ENCODE results near the gene PEG3.
"Not testable (repeated sequence)": the region's sequence is repeated elsewhere in the genome, so short reads cannot be mapped to it uniquely, and the experiment has no call there.

Gene PEG3

DNA sequence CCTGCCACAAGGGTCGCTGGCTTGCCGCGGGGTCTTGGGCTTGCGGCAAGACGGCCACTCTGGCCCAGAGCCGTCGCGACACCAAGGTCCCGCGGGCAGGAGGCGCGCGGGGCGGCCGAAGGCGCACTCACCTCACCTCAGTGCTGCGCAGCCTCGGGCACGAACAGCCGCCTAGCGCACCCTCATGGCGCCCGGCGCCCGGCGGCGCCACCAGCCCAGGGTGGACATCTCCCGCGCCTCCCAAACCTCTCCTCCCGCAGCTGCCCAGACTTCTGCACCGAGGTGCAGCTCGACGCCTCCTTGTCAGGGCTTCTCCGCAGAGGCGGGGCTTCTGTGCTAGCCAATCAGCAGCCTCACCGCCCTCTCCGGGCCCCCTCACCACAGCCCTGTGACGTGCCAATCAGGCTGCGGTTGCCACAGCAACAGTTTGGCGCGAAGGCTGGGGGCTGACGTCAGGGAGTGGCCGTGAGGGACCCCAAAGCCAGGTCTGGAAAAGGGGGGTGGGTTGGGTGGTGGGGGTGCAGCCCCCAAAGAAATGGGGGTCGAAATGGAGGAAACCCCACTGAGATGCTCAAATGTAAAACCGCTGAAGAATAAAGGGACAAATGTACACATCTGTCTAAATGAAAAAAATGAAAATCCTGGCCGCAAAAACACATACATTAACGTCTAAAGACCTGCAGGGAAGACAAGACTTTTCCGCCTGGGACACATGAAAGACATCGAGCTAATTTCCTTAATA is at the start of gene PEG3, which contains the start of gene ZIM2:
TSS of gene PEG3 (minus strand) at position 276 of the 742 bp plus-strand sequence. CDS start 16,071 bp downstream, outside the sequence.
TSS of gene ZIM2 (minus strand) at position 276 of the 742 bp plus-strand sequence. CDS start 16,449 bp downstream, outside the sequence.
- DNase-seq (ENCODE audit: low read depth): no peak

DNA sequence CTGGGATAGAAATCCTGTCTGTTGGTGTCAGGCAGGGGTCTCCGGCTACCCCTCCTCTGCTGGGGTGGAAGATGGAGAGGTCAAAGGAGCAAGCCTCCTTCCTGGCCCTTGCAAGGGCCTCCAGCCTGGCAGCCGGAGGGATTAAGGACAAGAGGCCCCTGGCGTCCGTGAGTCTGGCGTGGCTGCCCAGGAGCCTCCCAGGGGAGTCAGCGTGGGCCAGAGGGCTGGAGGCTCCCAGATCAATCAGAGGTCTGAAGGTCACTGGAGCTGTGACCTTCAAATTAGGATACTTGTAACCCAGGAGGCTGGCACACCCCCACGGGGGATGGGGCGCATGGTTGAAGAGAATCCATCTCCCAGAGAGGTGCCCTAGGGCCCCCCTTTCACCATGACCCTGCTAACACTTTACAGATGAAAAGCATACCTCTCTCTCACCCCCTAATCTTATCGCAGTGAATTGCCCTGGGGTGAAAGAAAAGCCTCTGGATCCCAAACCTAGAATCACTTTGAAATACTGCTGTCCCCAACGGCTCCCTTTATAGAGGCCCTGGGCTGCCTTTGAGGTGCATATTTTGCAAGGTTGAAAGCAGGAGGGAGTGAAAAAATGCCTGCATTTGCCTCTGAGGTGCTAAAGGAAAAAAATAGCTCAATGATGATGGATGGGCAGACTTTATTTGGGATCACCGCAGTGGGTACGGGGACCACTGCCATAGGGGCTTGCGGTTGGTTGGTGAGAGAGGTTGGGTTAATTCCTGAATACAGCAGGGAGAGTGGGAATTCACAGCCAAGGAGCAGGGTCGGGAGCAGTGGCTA is 44.9 kb upstream of the PEG3 start:
- DNase-seq (ENCODE audit: low read depth): no peak

DNA sequence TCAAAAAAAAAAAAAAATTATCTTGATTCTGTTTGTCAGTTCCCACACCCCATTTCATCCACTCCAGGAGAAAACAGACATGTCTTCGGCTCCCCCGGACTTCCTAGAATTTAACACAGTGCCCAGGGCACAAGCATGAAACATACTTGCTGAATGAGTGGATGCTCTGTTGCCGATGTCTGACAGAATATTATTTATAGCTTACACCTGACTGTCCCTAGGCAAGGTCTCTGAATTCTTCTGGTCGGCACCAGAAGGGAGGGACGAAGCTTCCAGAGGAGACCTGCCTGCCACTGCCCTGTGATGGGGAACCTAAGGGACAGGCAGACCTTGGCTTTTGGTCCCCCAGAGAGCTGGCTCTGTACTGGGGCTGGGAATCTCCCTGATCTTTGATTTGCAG is 43.9 kb upstream of the PEG3 start:
- DNase-seq (ENCODE audit: low read depth): no peak

DNA sequence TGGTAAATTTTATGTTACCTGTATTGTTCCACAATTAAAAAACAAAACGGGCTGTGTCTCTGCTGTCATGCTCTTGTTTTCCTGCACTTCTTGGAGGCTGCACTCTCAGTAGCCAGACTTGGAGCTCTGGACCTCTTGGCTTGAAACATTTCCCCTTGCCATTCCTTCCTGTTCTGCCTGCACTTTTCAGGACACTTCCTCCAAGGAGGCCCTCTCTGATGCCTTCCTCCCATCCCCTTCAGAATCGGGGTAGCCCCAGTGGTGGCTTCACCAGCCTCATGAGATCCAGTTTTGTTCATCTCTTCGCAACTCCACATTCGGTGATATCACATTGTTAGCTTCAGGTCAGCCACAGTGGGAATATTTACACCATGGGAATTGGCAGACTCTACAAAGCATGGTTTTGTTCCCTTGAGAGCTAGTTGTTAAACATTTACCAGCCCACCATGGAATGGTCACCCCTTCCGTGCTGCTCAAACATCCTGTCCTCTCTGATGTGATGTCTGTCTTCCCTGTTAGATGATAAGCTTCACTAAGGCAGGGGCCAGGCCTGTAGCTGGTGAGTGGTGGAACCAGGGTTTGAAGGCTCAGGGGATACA is 40.2 kb upstream of the PEG3 start:
- DNase-seq (ENCODE audit: low read depth): no peak

DNA sequence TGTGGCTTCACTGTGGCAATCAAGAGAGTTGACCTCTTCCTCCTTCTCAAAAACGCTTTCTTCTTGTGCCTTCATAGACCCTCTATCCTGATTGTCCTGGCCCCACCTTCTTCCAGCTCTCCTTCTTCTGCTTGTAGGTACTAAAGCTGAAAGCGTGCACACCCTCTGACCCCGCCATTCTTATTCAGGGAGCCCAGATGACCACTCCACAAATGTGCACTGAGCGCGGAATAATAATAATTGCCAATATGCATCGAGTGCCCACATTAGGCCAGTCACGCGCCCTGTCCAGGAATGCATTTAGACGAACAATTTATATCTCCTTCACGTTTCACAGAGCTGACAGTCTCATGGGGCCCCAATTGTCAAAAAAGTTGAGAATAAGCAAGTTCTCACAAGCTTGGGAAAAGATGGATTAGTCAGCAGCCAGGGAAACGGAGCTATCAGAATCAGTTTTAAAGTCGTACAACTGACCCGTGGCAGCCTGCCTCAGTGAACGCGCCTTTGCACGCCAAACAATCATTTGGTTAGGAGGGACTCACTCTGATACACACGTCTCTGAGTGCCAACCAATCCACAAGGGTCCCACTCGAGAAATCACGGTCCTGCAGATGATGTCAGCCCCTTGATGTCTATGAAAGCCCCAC is 36.7 kb upstream of the PEG3 start:
- no peak for DNase-seq (ENCODE audit: low read depth)

DNA sequence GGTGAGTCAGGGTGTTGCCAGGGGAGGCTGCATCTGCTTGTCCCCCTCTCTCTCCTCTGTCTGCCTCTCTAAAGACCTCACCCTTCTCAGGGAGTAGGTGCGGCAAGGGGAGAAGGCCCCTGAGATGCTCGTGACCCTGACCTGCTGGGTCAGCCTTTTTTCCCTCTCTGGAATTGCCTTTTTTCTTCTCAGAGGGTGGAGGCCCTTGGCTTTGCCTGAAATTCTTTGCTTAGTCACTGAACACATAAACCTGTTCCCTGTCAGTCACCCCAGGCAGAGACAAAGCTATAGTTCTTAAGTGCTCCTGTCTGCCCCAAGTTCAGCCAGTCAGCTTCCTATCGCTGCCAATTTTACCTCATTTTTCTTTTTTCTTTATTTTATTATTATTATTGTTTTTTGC is 35.2 kb upstream of the PEG3 start:
- DNase-seq (ENCODE audit: low read depth): no peak

DNA sequence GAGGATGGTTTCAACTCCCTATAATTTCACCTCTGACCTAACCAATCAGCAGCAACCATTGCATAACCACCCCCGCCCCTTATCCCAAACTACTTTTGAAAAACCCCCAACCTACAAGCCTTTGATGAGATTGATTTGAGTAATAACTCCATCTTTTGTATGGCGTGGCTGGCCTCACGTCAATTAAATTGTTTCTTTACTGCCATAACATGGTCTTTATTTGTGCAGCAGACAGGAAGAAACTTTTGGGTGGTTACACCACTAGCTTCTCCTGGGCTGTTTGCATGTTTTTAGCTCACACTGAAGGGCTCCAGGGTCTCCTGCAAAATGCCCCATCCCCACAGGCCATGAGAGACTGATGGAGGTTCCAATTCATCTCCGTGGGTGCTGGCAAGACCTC is 34.0 kb upstream of the PEG3 start:
- no peak for DNase-seq (ENCODE audit: low read depth)

DNA sequence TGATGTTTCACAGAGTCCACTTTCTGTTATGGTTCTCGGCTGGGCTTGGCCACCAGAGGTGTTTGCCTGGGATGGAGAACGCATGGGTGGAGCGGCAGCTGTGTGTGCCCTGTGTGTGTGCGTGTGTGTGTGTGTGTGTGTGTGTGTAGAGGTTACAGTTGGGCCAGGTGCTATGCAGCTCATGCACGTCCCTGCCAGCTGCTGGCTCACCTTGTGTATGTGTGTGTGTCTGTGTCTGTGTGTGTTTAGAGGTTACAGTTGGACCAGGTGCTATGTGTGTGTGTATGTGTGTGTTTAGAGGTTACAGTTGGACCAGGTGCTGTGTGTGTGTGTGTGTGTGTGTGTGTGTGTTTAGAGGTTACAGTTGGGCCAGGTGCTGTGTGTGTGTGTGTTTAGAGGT is 33.0 kb upstream of the PEG3 start:
- no peak for DNase-seq (ENCODE audit: low read depth)

DNA sequence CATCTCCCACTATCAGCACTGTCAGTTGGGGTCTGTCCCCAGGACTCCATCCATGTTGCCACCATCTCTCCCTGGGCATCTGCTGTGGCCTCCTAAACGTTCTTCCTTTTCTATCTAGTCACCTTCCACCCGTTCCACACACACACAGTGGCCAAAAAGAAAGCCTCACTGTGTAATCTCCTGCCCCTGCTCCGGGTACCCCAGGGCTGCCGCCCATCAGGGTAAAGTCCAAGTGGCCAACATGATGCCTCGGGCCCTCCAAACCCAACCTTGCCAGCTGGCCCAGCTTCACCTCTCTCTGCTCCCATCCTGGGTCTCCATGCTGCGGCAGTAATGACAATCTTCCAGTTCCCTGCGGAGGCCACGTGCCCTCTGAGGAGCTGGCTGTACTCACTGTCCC is 29.4 kb upstream of the PEG3 start:
- no peak for DNase-seq (ENCODE audit: low read depth)

DNA sequence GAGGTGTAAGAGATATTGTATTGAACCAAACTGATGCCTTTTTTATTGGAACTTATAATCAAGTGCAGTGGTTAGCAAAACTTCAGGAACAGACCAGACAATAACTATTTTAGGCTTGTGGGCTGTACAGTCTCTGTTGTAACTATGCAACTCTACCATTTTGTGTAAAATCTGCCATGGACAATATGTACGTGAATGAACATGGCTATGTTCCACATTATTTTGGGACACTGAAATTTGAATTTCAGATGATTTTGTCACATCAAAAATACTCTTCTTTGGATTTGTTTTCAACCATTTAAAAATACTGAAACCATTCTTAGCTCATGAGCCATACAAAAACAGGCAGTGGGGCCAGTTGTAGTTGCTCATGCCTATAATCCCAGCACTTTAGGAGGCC is 27.9 kb upstream of the PEG3 start:
- DNase-seq (ENCODE audit: low read depth): no peak

DNA sequence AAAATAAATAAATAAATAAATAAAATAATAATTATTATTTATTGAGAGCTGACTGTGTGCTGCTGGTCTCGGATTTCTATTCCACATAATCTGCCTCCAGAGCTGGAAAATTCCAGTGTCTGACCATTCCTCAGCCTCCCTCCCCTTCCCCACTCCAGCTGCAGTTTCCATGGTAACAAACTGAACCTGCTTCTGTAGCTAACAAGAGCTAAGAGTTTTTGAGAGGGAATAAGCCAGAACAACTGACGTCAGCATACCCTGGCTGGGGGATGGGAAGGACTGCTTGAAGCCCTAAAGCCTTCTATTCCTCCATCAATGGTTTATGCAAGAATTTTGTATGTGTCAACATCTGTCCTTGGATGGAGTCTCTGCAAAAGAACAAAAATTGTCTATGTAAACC is 26.0 kb upstream of the PEG3 start:
- no peak for DNase-seq (ENCODE audit: low read depth)

DNA sequence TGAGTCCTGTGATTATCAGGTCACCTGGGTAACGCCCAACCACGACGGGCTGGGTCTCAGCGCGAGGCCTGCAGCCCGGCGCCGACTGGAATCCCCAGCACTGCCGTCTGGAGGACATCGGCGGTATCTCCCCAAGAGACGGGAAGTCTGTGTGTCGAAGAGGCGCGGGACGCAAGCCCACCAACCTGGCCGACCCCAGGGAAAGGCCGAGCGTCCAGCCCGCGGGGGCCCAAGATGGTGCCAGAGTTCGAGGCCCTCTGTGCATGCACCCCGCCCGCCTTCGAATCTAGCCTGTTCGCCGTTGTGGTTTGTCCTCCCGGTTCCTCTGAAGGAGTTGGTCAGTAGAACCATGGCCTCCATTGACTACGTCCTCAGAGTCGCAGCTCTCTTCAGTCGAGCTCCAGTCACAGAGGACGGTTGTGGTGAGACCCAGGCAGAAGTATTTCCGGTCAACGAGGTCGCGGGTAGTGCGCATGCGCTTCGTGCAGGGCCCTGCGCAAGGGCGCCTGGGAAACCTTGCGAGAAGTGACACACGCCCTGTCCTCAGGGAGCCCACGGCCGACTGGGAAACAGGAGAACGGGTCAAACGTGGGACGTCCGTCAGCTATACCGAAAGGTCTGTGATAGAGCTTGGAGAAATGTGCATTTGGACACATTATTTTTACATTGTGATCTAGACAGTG is 24.1 kb upstream of the PEG3 start:
- no peak for DNase-seq (ENCODE audit: low read depth)

DNA sequence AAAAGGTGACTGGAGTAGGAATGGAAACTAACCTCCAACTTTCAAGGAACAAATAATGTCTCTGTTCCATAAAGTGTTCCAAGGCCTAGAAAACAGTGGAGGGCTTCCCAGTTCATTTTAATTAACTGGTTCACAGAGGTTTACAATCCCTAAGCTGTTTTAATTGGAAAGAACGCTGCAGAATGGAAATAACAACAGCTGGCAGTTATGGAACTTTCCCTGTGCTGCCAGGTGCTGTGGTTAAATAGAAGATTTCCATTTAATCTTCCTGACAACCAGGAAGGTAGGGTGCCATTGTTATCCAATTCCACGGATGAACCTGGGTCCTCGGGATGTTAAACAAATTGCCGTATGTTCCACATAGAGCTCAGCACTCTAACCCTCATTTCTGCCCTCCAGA is 22.2 kb upstream of the PEG3 start:
- DNase-seq (ENCODE audit: low read depth): no peak

DNA sequence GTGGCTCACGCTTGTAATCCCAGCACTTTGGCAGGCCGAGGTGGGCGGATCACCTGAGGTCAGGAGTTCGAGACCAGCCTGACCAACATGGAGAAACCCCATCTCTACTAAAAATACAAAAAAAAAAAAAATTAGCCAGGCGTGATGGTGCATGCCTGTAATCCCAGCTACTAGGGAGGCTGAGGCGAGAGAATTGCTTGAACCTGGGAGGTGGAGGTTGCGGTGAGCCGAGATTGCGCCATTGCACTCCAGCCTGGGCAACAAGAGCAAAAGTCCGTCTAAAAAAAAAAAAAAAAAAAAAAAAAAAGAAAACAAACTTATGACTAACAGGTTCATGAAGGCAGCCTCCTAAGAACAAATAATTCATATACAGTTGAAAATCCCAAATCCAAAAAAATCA is 19.9 kb upstream of the PEG3 start:
- DNase-seq (ENCODE audit: low read depth): not testable (repeated sequence)

DNA sequence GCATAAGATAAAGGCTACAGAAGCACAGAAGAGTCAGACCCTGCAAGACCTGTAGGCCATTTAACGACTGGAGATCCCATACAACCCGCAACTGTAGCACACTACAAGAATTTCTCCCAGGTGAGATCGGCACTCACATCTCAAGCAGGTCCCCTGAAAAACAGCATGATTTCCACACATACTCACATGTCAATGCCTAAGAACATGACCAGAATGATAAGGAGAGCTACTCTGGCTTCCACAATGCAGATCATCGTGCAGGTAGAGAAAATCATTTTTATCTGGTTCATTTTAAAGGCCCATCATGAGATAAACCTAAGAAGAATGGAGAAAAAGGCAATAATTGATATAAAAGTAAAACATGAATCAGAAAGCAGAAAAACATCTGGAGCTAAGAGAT is 17.5 kb upstream of the PEG3 start:
- DNase-seq (ENCODE audit: low read depth): no peak

DNA sequence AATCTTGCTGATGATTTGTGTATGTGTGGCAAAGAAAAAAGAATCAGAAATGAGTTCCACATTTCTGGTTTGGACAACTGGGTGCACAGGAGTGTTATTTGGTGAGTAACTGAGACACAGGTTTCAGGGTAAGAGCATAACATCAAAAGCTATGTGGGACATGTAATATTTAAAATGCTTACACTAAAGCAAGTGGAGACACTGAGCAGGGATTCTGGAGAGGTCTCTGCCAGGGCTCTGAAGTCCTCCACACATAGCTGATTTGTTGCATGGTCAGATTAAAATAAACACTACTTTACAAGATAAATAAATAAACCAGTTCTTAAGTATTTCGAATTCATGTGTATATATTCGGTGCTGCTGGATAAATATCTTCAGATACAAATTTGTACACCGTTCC is 16.3 kb upstream of the PEG3 start:
- no peak for DNase-seq (ENCODE audit: low read depth)

DNA sequence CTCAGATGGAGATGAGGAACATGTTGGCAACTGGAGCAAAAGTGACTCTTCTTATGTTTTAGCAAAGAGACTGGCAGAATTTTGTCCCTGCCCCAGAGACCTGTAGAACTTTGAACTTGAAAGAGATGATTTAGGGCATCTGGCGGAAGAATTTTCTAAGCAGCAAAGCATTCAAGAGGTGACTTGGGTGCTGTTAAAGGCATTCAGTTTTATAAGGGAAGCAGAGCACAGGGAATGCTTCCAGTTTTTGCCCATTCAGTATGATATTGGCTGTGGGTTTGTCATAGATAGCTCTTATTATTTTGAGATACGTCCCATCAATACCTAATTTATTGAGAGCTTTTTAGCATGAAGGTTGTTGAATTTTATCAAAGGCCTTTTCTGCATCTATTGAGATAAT is 11.8 kb upstream of the PEG3 start:
- not testable (repeated sequence) for DNase-seq (ENCODE audit: low read depth)

DNA sequence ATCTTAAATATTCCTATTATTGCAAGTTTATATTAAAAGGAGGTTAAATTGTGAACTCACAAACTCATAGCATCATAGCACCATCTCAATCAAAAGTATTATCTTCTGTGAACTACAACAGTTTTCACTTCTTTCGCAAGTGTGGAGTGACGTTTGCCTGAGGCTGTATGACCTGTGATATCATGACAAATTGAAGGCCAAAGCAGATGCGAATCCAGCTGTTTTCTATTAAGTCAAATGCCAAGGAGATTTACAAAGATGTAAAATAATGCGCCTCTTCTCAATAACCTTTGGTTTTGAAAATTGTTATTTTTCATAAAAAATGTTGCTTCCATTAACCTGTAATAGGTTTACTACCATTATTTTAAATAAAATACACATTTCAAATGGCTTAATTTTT is 7.6 kb upstream of the PEG3 start:
- no peak for DNase-seq (ENCODE audit: low read depth)

DNA sequence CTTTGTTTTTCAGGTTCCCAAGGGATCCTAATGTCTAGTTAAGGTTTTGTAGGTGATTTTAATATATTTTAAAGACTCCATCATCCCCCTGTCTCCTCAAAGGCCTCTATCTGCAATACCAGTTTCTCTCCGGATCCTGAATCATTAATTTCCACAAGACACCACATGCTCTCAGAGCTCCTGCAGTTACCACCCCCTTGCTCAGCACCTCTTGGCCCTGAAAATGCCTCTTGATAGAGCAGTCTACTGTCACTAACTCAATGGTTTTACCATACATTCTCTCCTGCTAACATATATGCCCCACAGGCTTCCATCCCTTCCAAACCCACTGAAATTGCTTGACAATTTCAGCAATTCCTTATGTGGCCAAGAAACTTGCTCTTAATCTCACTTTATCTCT is 1.9 kb upstream of the PEG3 start:
- no peak for DNase-seq (ENCODE audit: low read depth)

DNA sequence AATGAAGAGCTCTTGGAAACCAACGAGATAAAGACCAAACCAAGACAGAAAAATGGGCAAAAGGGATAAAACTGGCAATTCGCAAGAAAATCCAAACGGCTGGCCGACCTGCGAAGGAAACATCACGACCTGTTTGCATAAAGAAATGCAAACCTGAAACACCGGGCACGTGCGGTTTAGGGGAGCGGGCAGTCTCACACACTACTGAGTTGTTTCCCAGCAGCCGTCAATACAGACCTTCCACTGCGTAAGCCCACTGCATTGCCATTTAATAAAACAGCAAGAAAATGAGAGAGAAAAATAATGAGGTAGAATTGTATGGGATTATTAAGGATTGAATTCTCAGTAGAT is 642 bp upstream of the PEG3 start:
- no peak for DNase-seq (ENCODE audit: low read depth)

DNA sequence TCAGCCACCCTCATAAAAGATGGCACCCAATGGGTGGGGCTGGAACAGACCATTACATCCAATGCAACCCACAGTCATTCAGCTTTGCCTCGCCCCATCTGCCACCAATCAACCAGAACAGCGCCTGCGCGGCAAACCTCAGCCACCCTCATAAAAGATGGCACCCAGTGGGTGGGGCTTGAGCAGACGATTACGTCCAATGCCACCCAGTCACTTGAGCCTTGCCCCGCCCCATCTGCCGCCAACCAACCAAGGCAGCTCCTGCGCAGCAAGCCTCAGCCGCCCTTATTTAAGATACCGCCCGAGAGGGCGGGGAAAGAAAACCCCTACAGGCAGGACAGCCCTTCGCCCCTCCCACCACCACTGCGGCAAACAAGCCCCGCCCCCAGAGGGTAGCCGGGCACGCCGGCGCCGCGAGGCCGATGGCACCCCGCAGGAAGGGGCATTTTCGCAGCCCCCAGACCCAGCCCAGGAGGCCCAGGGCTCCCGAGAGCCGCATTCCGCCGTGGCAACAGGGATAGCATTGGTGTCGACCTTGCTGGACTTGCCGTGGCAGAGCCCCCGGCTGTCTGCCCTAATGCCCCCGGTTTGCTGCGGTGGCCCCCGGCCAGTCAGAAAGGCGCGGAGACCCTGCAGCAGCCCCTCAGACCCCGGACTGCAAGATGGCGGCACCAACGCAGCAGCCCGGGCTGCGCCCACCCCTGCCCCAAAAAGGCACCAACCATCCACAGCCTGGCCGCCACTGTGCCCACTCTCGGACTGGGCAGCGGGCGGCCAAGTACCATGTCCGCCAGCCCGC is 675 bp downstream of the PEG3 start:
- DNase-seq (ENCODE audit: low read depth): no peak
